SU-DHL-6 (cell line): ENCODE measurements around the gene JPH4.

Experiments used
- H2AFZ ChIP-seq: fragments of 200-600 bp; sonication (generic); 2 replicates; pipeline ENCODE4 v1.6.1; 2014; ENCODE audit warnings: low read depth, mild to moderate bottlenecking, moderate library complexity, mixed read lengths, antibody characterized with exemption, low read length; ENCODE audit not compliant: severe bottlenecking
- H3F3A ChIP-seq: fragments of 200-600 bp; shearing (Covaris generic); 2 replicates; pipeline ENCODE4 v1.6.0; 2016; ENCODE audit warnings: antibody characterized with exemption, mild to moderate bottlenecking; ENCODE audit not compliant: insufficient read depth
- H3K27ac ChIP-seq: fragments of 200-600 bp; sonication (generic); 2 replicates; pipeline ENCODE4 v1.5.1; 2016; ENCODE audit warnings: low read depth, mild to moderate bottlenecking, low read length, moderate library complexity, mixed read lengths
- H3K27me3 ChIP-seq: fragments of 200-600 bp; sonication (generic), shearing (Covaris generic); 2 replicates; pipeline ENCODE4 v1.6.0; 2014; ENCODE audit warnings: mild to moderate bottlenecking, low read length
- H3K36me3 ChIP-seq: fragments of 200-600 bp; sonication (generic); 2 replicates; pipeline ENCODE4 v1.6.1; 2014; ENCODE audit warnings: mild to moderate bottlenecking, low read length, mixed read lengths
- H3K4me2 ChIP-seq: fragments of 300-600, 200-600 bp; shearing (Covaris generic), sonication (generic); 2 replicates; pipeline ENCODE4 v1.6.0; 2014; ENCODE audit warnings: low read length, low read depth, mild to moderate bottlenecking; ENCODE audit not compliant: poor library complexity, severe bottlenecking
- H3K4me3 ChIP-seq: fragments of 200-600 bp; sonication (generic); 2 replicates; pipeline ENCODE4 v1.5.1; 2014; ENCODE audit warnings: antibody characterized with exemption, low read length, mild to moderate bottlenecking, mixed read lengths; ENCODE audit not compliant: insufficient read depth, poor library complexity, severe bottlenecking
- H3K79me2 ChIP-seq: fragments of 200-600 bp; sonication (generic); 2 replicates; pipeline ENCODE4 v1.6.1; 2014; ENCODE audit warnings: mild to moderate bottlenecking, low read length, moderate library complexity; ENCODE audit not compliant: insufficient read depth
- H3K9ac ChIP-seq: fragments of 200-600 bp; sonication (generic); 2 replicates; pipeline ENCODE4 v1.7.0; 2014; ENCODE audit warnings: mild to moderate bottlenecking, low read length
- H3K9me2 ChIP-seq: fragments of 200-600 bp; sonication (generic); replicated peaks from 2 replicates; pipeline ENCODE4 v1.6.1; 2014; ENCODE audit warnings: low read length; ENCODE audit not compliant: insufficient read depth
- H3K9me3 ChIP-seq: fragments of 200-600 bp; sonication (generic); 2 replicates; pipeline ENCODE4 v1.6.1; 2014; ENCODE audit warnings: low read length, mixed read lengths; ENCODE audit not compliant: insufficient read depth
- H4K20me1 ChIP-seq: fragments of 200-600 bp; sonication (generic); 2 replicates; pipeline ENCODE4 v1.6.1; 2014; ENCODE audit warnings: low read depth, mild to moderate bottlenecking, antibody characterized with exemption, low read length, moderate library complexity, mixed read lengths
- CTCF ChIP-seq: fragments of 200-600 bp; sonication (generic); IDR thresholded peaks from one replicate; pipeline ENCODE4 v1.5.1; 2017; ENCODE audit warnings: antibody characterized with exemption, mild to moderate bottlenecking, low read length, moderate library complexity; ENCODE audit not compliant: insufficient read depth, poor library complexity, severe bottlenecking
- EZH2phosphoT487 ChIP-seq: fragments of 200-600 bp; sonication (generic), shearing (Covaris generic); conservative IDR thresholded peaks from 2 replicates; pipeline ENCODE4 v1.6.1; 2018; ENCODE audit warnings: mild to moderate bottlenecking, antibody characterized with exemption, low read length, moderate library complexity, mixed read lengths

Gene JPH4

GRCh38 chr14:23523229-23524016, 55.2 kb downstream of the JPH4 start:
- H2AFZ ChIP-seq = no peak overlapping the region
- no peak overlapping the region for H3K4me3 ChIP-seq
- H3K9me2 ChIP-seq = no peaks in the 10 kb centered on the region
- H3F3A ChIP-seq = no peaks in the 10 kb centered on the region
- no peaks in the 10 kb centered on the region for H3K27me3 ChIP-seq
- H4K20me1 ChIP-seq = no peaks in the 10 kb centered on the region
- H3K36me3 ChIP-seq = no peaks in the 10 kb centered on the region
- no peaks in the 10 kb centered on the region for H3K9me3 ChIP-seq
- no peak overlapping the region for H3K27ac ChIP-seq
- no peak for TF ChIP-seq CTCF
- TF ChIP-seq EZH2phosphoT487 = no peak
- H3K79me2 ChIP-seq = no peaks in the 10 kb centered on the region
- H3K9ac ChIP-seq = no peak overlapping the region
- no peak overlapping the region for H3K4me2 ChIP-seq

GRCh38 chr14:23522643-23523198, 55.9 kb downstream of the JPH4 start:
- no peak overlapping the region for H2AFZ ChIP-seq
- no peaks in the 10 kb centered on the region for H3K27me3 ChIP-seq
- no peak overlapping the region for H3K9ac ChIP-seq
- H3K79me2 ChIP-seq = no peaks in the 10 kb centered on the region
- H3F3A ChIP-seq = no peaks in the 10 kb centered on the region
- TF ChIP-seq EZH2phosphoT487 = no peak
- TF ChIP-seq CTCF = no peak
- H4K20me1 ChIP-seq = no peaks in the 10 kb centered on the region
- no peak overlapping the region for H3K4me2 ChIP-seq
- H3K27ac ChIP-seq = no peak overlapping the region
- H3K36me3 ChIP-seq = no peaks in the 10 kb centered on the region
- no peaks in the 10 kb centered on the region for H3K9me3 ChIP-seq
- no peak overlapping the region for H3K4me3 ChIP-seq
- H3K9me2 ChIP-seq = no peaks in the 10 kb centered on the region

GRCh38 chr14:23521785-23522640, 56.6 kb downstream of the JPH4 start:
- no peaks in the 10 kb centered on the region for H3K27me3 ChIP-seq
- H3K4me3 ChIP-seq = no peak overlapping the region
- no peaks in the 10 kb centered on the region for H3K36me3 ChIP-seq
- no peaks in the 10 kb centered on the region for H3K79me2 ChIP-seq
- TF ChIP-seq EZH2phosphoT487 = no peak
- no peak for TF ChIP-seq CTCF
- H3K27ac ChIP-seq = no peak overlapping the region
- H3F3A ChIP-seq = no peaks in the 10 kb centered on the region
- no peak overlapping the region for H3K9ac ChIP-seq
- no peak overlapping the region for H2AFZ ChIP-seq
- no peak overlapping the region for H3K4me2 ChIP-seq
- H3K9me3 ChIP-seq = no peaks in the 10 kb centered on the region
- H3K9me2 ChIP-seq = no peaks in the 10 kb centered on the region
- H4K20me1 ChIP-seq = no peaks in the 10 kb centered on the region
